ENCODE data around the gene NHSL1. TPM values are rescaled to one million over a fixed set of nuclear protein-coding genes. Genes with fewer than 3 reads are reported as not detected.
A peak's percentile ranks its signal among the peaks of the same experiment; 100 is the strongest.

NHSL1 gene
- total and polyA plus RNA-seq, 4 experiments from 2014 or later, result 0.53 to 0.58 TPM; not detected in 2

GRCh38 chr6:138405816-138406413, 93.4 kb downstream of the NHSL1 start:
- Histone ChIP-seq H3K4me1 (ENCODE audit: insufficient read depth, low read length) (peaks cover 22% of the 10 kb centered on the region), H3K27me3 (ENCODE audit: insufficient read depth, low read length) (no peaks in the 10 kb centered on the region), H3K9me3 (ENCODE audit: control insufficient read depth in 1 of 2, low read length in 2 of 2) (no peaks in the 10 kb centered on the region), H3K27ac (ENCODE audit: low read depth, low read length) (no peak overlapping the region), H3K36me3 (ENCODE audit: insufficient read depth, low read length) (peaks cover 42% of the 10 kb centered on the region), H3K4me3 (ENCODE audit: low read length in 2 of 2) (no peak overlapping the region)
- intact Hi-C loops (cut with micrococcal nuclease), result loop anchor here (2.0 to 10.0 kb wide), 5 partner anchors 51 to 969 kb away; partner anchors contain the start of gene CITED2
- Mint-ChIP-seq H3K27ac (peak overlapping the region in 5 of 7 donors; percentile 5 to 86 (median 49)), H3K36me3 (peaks cover 28 to 56% of the 10 kb centered on the region in 2 donors), H3K4me3 (peak overlapping the region; percentile 0 to 90 (median 38)), H3K4me1 (peaks cover 22 to 40% (median 35%) of the 10 kb centered on the region in 4 donors), H3K27me3 (no peaks in the 10 kb centered on the region), H3K9me3 (no peaks in the 10 kb centered on the region)
- ChIA-PET CTCF (ENCODE audit: partially characterized antibody) (interaction anchor here (1.4 to 3.6 kb wide), 5 partner anchors 9 to 290 kb away, joined by 3 to 17 read pairs (median 7); no protein-coding TSS in a partner anchor), POLR2A (ENCODE audit: partially characterized antibody) (interaction anchor here (0.6 to 3.3 kb wide), 2 partner anchors 50 to 112 kb away, joined by 5 to 30 read pairs; no protein-coding TSS in a partner anchor)
- DNase-seq, result no peak

- CTCF ChIA-PET (ENCODE audit: partially characterized antibody), result interaction anchor here (1.0 to 3.6 kb wide), 11 partner anchors 10 to 289 kb away, joined by 3 to 17 read pairs (median 4); no protein-coding TSS in a partner anchor
- Histone ChIP-seq H3K27ac (ENCODE audit: low read depth, low read length) (peak overlapping the region; percentile 72), H3K4me1 (ENCODE audit: insufficient read depth, low read length) (peaks cover 22% of the 10 kb centered on the region), H3K36me3 (ENCODE audit: insufficient read depth, low read length) (peaks cover 35% of the 10 kb centered on the region), H3K27me3 (ENCODE audit: insufficient read depth, low read length) (no peaks in the 10 kb centered on the region), H3K9me3 (ENCODE audit: control insufficient read depth in 1 of 2, low read length in 2 of 2) (no peaks in the 10 kb centered on the region), H3K4me3 (ENCODE audit: low read length in 2 of 2) (peak overlapping the region; percentile 2 to 73)
- Mint-ChIP-seq H3K36me3 (peaks cover 21 to 46% of the 10 kb centered on the region in 2 donors), H3K27ac (peak overlapping the region; percentile 84 to 92 (median 88)), H3K27me3 (no peaks in the 10 kb centered on the region), H3K4me1 (peaks cover 19 to 36% (median 31%) of the 10 kb centered on the region in 4 donors), H3K4me3 (peak overlapping the region; percentile 84 to 90 (median 88)), H3K9me3 (no peaks in the 10 kb centered on the region)
- intact Hi-C loops (cut with micrococcal nuclease), result loop anchor here (1.0 to 10.0 kb wide), 8 partner anchors 32 to 970 kb away; partner anchors contain the start of genes CCDC28A and CITED2
- DNase-seq, result peak in 4 of 5 donors; percentile 24 to 64 (median 42)
- POLR2A ChIA-PET (ENCODE audit: partially characterized antibody), result interaction anchor here (0.8 to 3.3 kb wide), 6 partner anchors 10 to 369 kb away, joined by 3 to 30 read pairs (median 6); partner anchors contain the start of genes CCDC28A and SMIM28
Measured at GRCh38 chr6:138404666-138405337, 94.5 kb downstream of the NHSL1 start.

- Mint-ChIP-seq H3K4me3 (peak within 1 kb of the TSS; percentile 84 to 90 (median 88)), H3K9me3 (no peaks in the 10 kb centered on the region), H3K4me1 (peaks cover 13 to 30% (median 26%) of the 10 kb centered on the region in 4 donors), H3K27me3 (no peaks in the 10 kb centered on the region), H3K36me3 (peaks cover 14 to 38% of the 10 kb centered on the region in 2 donors), H3K27ac (peak within 1 kb of the TSS; percentile 84 to 92 (median 88))
- H3K27me3 ChIP-seq (ENCODE audit: insufficient read depth, low read length), result no peaks in the 10 kb centered on the region
- CTCF ChIA-PET (ENCODE audit: partially characterized antibody), result interaction anchor here (1.0 to 3.6 kb wide), 10 partner anchors 16 to 288 kb away, joined by 3 to 17 read pairs (median 4); no protein-coding TSS in a partner anchor
- DNase-seq, result peak; percentile 87 to 97 (median 90)
- H3K4me3 ChIP-seq (ENCODE audit: low read length in 2 of 2), result peak within 1 kb of the TSS; percentile 2 to 73
- intact Hi-C loops (cut with micrococcal nuclease), result loop anchor here (1.0 to 10.0 kb wide), 8 partner anchors 31 to 971 kb away; partner anchors contain the start of genes CCDC28A and CITED2
- H3K4me1 ChIP-seq (ENCODE audit: insufficient read depth, low read length), result peaks cover 22% of the 10 kb centered on the region
- POLR2A ChIA-PET (ENCODE audit: partially characterized antibody), result interaction anchor here (0.8 to 3.3 kb wide), 7 partner anchors 11 to 369 kb away, joined by 3 to 30 read pairs (median 4); partner anchors contain the start of genes CCDC28A and SMIM28
- peak within 1 kb of the TSS; percentile 72 for H3K27ac ChIP-seq (ENCODE audit: low read depth, low read length)
- no peaks in the 10 kb centered on the region for H3K9me3 ChIP-seq (ENCODE audit: control insufficient read depth in 1 of 2, low read length in 2 of 2)
- H3K36me3 ChIP-seq (ENCODE audit: insufficient read depth, low read length), result peaks cover 27% of the 10 kb centered on the region
Measured at GRCh38 chr6:138403801-138404665, 95.3 kb downstream of the NHSL1 start, which contains the start of gene HEBP2. Gene HEBP2 (plus strand): TSS chr6:138404223. CDS start chr6:138404496, 273 bp downstream.

GRCh38 chr6:138403324-138403800, 95.9 kb downstream of the NHSL1 start:
- Mint-ChIP-seq H3K27me3 (no peaks in the 10 kb centered on the region), H3K4me3 (peak overlapping the region; percentile 81 to 87 (median 84)), H3K36me3 (peaks cover 9 to 31% of the 10 kb centered on the region in 2 donors), H3K27ac (peak overlapping the region; percentile 70 to 91 (median 75)), H3K9me3 (no peaks in the 10 kb centered on the region), H3K4me1 (peaks cover 13 to 25% (median 22%) of the 10 kb centered on the region in 4 donors)
- peak overlapping the region; percentile 72 for H3K27ac ChIP-seq (ENCODE audit: low read depth, low read length)
- H3K36me3 ChIP-seq (ENCODE audit: insufficient read depth, low read length), result peaks cover 22% of the 10 kb centered on the region
- no peaks in the 10 kb centered on the region for H3K9me3 ChIP-seq (ENCODE audit: control insufficient read depth in 1 of 2, low read length in 2 of 2)
- DNase-seq, result peak in 3 of 5 donors; percentile 4 to 62 (median 27)
- H3K4me1 ChIP-seq (ENCODE audit: insufficient read depth, low read length), result peaks cover 22% of the 10 kb centered on the region
- H3K4me3 ChIP-seq (ENCODE audit: low read length in 2 of 2), result peak overlapping the region; percentile 2 to 73
- CTCF ChIA-PET (ENCODE audit: partially characterized antibody), result interaction anchor here (0.9 to 3.6 kb wide), 10 partner anchors 9 to 287 kb away, joined by 3 to 17 read pairs (median 4); no protein-coding TSS in a partner anchor
- H3K27me3 ChIP-seq (ENCODE audit: insufficient read depth, low read length), result no peaks in the 10 kb centered on the region
- intact Hi-C loops (cut with micrococcal nuclease), result loop anchor here (5.0 to 10.0 kb wide), 3 partner anchors 119 to 699 kb away; no protein-coding TSS in a partner anchor
- POLR2A ChIA-PET (ENCODE audit: partially characterized antibody), result interaction anchor here (1.0 to 3.3 kb wide), 4 partner anchors 31 to 370 kb away, joined by 3 to 30 read pairs (median 6); partner anchors contain the start of gene CCDC28A

GRCh38 chr6:138402838-138403187, 96.5 kb downstream of the NHSL1 start:
- H3K9me3 Mint-ChIP-seq, result no peaks in the 10 kb centered on the region

More at GRCh38 chr6:138402838-138403187, 96.5 kb downstream of the NHSL1 start:
- Mint-ChIP-seq H3K4me1 (peaks cover 13 to 23% (median 19%) of the 10 kb centered on the region in 4 donors), H3K27me3 (no peaks in the 10 kb centered on the region), H3K4me3 (peak overlapping the region; percentile 81 to 87 (median 84)), H3K36me3 (peaks cover 5 to 26% of the 10 kb centered on the region in 2 donors), H3K27ac (peak overlapping the region in 4 of 7 donors; percentile 41 to 78 (median 72))
- Histone ChIP-seq H3K27me3 (ENCODE audit: insufficient read depth, low read length) (no peaks in the 10 kb centered on the region), H3K36me3 (ENCODE audit: insufficient read depth, low read length) (peaks cover 16% of the 10 kb centered on the region), H3K9me3 (ENCODE audit: control insufficient read depth in 1 of 2, low read length in 2 of 2) (no peaks in the 10 kb centered on the region), H3K4me1 (ENCODE audit: insufficient read depth, low read length) (peaks cover 22% of the 10 kb centered on the region), H3K27ac (ENCODE audit: low read depth, low read length) (no peak overlapping the region), H3K4me3 (ENCODE audit: low read length in 2 of 2) (peak overlapping the region; percentile 2 to 73)
- intact Hi-C loops (cut with micrococcal nuclease), result loop anchor here (5.0 to 10.0 kb wide), 3 partner anchors 118 to 698 kb away; no protein-coding TSS in a partner anchor
- ChIA-PET POLR2A (ENCODE audit: partially characterized antibody) (interaction anchor here (1.6 to 3.3 kb wide), 3 partner anchors 30 to 107 kb away, joined by 4 to 30 read pairs (median 8); no protein-coding TSS in a partner anchor), CTCF (ENCODE audit: partially characterized antibody) (interaction anchor here (0.7 to 3.6 kb wide), 5 partner anchors 9 to 287 kb away, joined by 3 to 17 read pairs (median 5); no protein-coding TSS in a partner anchor)
- DNase-seq, result no peak
